HepG2 (cell line): ENCODE data around the gene NAPSA. TPM values are rescaled to one million over a fixed set of nuclear protein-coding genes. Genes with fewer than 3 reads are reported as not detected.

Experiments
- CC2D1A ChIP-seq: sonication (generic); formaldehyde crosslinking; IDR thresholded peaks from 2 replicates; pipeline ENCODE4 v1.8.1; 2023; ENCODE audit warnings: mild to moderate bottlenecking, missing genetic modification reagents
- GMEB2 ChIP-seq: IDR thresholded peaks from 2 replicates; pipeline ENCODE4 v1.6.1; 2016; ENCODE audit warnings: missing biosample characterization, missing genetic modification reagents, low read depth
- KLF11 ChIP-seq: IDR thresholded peaks from 2 replicates; pipeline ENCODE4 v1.6.1; 2016; ENCODE audit warnings: missing compliant biosample characterization
- TFAP4 ChIP-seq: sonication (generic); IDR thresholded peaks from 2 replicates; pipeline ENCODE4 v1.6.1; 2016; ENCODE audit warnings: low read depth, borderline replicate concordance
- THAP9 ChIP-seq: sonication (generic); formaldehyde crosslinking; IDR thresholded peaks from 2 replicates; pipeline ENCODE4; 2020; ENCODE audit warnings: missing genetic modification reagents, mild to moderate bottlenecking, borderline replicate concordance
- ZNF407 ChIP-seq: sonication (generic); formaldehyde crosslinking; IDR thresholded peaks from one replicate; pipeline ENCODE4 v1.5.1; 2020; ENCODE audit warnings: mild to moderate bottlenecking, missing genetic modification reagents; ENCODE audit errors: not compliant biosample characterization
- ZNF558 ChIP-seq: sonication (generic); formaldehyde crosslinking; IDR thresholded peaks from 2 replicates; pipeline ENCODE4 v1.9.0; 2022; ENCODE audit warnings: mild to moderate bottlenecking, missing genetic modification reagents, borderline replicate concordance
- ZNF574 ChIP-seq: sonication (generic); formaldehyde crosslinking; IDR thresholded peaks from 2 replicates; pipeline ENCODE4 v1.4.0; 2020; ENCODE audit warnings: missing genetic modification reagents
- ZNF678 ChIP-seq: sonication (generic); formaldehyde crosslinking; IDR thresholded peaks from 2 replicates; pipeline ENCODE4 v1.4.0; 2020; ENCODE audit warnings: mild to moderate bottlenecking, missing genetic modification reagents
- ZNF781 ChIP-seq: sonication (generic); formaldehyde crosslinking; IDR thresholded peaks from 2 replicates; pipeline ENCODE4 v1.5.1; 2020; ENCODE audit warnings: borderline replicate concordance, mild to moderate bottlenecking, missing genetic modification reagents; ENCODE audit errors: not compliant biosample characterization
- polyA plus RNA-seq, 8 experiments: library from polyadenylated mRNA; depleted of rRNA in 3 of 8; stranded (reverse) in 7 of 8; unstranded in 1 of 8; fragments of >200 nt; fragmentation: Illumina TruSeq in 4 of 8; extraction: Trizol in 4 of 8; gene quantifications; 2 replicates each; pipeline versions ENCODE4 v1.2.1 to v1.2.3, GENCODE V29; 2011 to 2016; ENCODE audit warnings: low read depth in 4 of 8, missing spikeins in 1 of 8, mixed read lengths in 1 of 8; ENCODE audit not compliant: insufficient read depth in 1 of 8
- total RNA-seq, 5 experiments: library from RNA; depleted of rRNA; stranded (reverse); fragments of >200 nt; fragmentation: Illumina TruSeq; extraction: Trizol; gene quantifications; 2 replicates each; pipeline ENCODE4 v1.2.3, GENCODE V29; 2016; ENCODE audit warnings: low read depth in 1 of 5

The NAPSA gene
- total and polyA plus RNA-seq, 2 of the 13 experiments (the other 11 are each of a cell fraction or from before 2014, with no cell fraction given), result not detected

- TF ChIP-seq ZNF407 (CRISPR knock-in tag) (no peak), CC2D1A (CRISPR knock-in tag) (no peak), KLF11 (peak; percentile 74; the same call in 1 of the 2 replicates), ZNF678 (CRISPR knock-in tag) (no peak), ZNF781 (CRISPR knock-in tag) (no peak), ZNF574 (CRISPR knock-in tag) (peak; percentile 79), ZNF558 (peak; percentile 92; the same call in 1 of the 2 replicates), GMEB2 (CRISPR knock-in tag) (no peak), TFAP4 (no peak), THAP9 (no peak)
These were observed 39.9 kb downstream of the NAPSA start (continued) for GRCh38 chr19:50325310-50326100.
